ENCODE measurements around the gene FGGY.

The FGGY gene

DNA sequence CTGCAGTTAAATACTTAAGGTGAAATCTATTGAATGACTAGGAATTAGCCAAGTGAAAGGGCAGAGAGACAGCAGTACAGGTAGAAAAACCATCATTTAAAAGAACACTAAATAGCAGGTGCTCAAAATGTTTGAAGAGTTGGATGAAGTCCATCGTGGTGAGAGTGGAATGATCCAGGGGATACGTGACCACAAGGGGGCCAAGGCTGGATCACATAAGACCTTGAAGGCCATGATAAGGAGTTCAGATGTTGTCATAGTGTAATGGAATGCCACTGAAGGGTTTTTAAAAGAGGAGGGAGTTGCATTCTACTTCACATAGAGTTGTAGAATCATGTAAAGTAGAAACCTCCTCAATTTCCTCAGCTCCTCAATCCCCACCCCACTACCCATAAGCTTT is 483.1 kb downstream of the FGGY start:
- no peak for DNase-seq

DNA sequence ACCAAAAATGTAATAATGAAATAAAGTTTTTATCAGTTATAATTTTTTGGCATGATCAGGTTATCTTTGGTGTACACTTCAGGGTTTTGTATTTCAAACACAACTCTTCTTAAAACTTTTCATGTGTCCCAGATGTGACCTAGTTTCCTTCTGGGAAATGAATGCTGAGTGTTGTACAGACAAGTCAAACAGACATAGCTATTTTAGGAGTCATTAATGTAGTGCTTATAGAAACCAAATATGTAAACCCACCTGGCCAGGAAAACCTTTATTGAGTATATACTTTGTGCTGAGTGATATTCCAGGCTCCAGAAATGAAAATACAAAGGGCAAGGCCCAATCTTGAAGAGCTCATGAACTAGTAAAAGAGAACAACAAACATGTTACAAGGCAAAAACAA is 491.9 kb downstream of the FGGY start:
- no peak for DNase-seq

DNA sequence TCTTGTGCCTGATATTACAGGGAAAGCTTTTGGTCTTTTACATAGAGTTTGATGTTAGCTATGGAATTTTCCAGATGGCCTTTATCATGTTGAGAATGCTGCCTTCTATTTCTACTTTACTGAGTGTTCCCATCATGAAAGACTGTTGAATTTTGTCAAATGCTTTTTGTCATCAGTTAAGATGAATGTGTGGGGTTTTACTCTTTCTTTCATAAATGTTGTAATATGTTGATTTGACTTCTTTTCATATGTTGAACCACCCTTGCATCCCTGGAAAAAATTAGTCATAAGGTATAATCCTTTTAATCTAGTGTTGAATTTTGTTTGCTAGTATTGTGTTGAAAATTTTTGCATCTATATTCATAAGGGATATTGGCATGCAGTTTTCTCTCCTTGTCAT is 501.7 kb downstream of the FGGY start:
- no peak for DNase-seq

DNA sequence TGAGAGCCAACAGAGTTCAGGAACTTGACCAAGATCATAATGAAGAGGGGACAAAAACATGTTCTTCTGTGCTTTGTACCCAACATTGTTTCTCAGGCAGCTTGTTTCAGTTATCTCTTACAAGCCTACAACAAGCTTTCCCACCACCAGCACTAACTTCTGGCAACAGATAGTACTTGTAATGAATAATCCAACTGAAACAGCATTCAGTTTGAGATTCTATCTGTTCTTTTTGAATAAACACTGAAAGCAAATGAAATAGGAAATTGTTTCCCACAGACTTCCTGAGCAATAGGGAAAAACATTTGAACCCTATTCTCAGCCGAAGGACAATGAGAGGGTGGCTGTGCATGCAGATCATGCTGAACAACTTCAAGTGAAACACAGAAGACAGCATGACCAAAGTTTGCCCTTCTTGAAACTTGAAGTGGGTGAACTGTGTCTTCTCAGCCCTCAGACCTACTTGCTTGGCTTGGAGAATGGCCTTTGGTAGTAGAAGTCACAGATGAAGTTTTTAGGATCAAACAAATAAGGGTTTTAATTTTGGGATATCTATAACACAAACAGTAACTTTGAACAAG is 506.7 kb downstream of the FGGY start:
- no peak for DNase-seq

DNA sequence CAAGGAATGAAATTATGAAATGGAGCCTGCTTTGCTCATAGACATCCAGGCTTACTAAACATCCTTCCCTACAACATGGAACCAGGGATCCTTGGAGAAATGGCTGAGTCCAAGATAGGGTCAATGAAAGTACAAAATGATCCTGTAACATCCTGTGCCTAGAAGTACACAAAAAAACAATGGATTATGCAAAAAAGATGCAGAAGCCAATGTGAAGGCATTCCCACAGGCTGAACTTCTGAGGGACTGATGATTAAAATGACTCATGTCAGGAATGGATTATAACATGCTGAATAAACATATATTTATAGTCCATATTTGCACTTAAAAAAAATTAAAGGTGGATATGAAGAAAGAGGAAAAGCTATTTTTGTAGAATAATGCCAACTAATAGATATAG is 507.4 kb downstream of the FGGY start:
- DNase-seq: no peak

DNA sequence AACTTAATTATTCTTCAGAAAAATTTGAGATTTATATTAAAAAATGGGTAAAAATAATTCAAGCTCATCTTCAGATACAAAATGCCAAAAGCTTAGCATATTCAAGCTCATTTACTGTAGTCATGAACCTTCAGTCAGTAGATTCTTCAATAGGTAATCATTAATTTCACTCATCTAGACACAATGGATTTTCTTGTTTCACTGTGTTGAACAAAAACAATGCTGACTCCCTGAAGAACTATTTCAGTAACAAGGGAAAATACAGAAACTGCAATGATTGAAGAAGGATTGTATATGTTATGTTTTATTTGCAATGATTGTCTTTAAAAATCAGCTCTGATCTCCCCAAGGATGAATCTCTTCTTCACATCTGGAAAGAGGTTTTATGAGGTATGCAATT is 508.7 kb downstream of the FGGY start:
- DNase-seq: no peak
